ENCODE measurements around the gene AACS. TPM values are rescaled to one million over a fixed set of nuclear protein-coding genes. Genes with fewer than 3 reads are reported as not detected.

The AACS gene, protein sequence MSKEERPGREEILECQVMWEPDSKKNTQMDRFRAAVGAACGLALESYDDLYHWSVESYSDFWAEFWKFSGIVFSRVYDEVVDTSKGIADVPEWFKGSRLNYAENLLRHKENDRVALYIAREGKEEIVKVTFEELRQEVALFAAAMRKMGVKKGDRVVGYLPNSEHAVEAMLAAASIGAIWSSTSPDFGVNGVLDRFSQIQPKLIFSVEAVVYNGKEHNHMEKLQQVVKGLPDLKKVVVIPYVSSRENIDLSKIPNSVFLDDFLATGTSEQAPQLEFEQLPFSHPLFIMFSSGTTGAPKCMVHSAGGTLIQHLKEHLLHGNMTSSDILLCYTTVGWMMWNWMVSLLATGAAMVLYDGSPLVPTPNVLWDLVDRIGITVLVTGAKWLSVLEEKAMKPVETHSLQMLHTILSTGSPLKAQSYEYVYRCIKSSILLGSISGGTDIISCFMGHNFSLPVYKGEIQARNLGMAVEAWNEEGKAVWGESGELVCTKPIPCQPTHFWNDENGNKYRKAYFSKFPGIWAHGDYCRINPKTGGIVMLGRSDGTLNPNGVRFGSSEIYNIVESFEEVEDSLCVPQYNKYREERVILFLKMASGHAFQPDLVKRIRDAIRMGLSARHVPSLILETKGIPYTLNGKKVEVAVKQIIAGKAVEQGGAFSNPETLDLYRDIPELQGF
- 16.2 to 19.1 TPM (median 17.9 TPM) in 5 replicates for total RNA-seq (2022; extraction: Qiagen RNA extraction; ENCODE audit: low read depth)

DNA sequence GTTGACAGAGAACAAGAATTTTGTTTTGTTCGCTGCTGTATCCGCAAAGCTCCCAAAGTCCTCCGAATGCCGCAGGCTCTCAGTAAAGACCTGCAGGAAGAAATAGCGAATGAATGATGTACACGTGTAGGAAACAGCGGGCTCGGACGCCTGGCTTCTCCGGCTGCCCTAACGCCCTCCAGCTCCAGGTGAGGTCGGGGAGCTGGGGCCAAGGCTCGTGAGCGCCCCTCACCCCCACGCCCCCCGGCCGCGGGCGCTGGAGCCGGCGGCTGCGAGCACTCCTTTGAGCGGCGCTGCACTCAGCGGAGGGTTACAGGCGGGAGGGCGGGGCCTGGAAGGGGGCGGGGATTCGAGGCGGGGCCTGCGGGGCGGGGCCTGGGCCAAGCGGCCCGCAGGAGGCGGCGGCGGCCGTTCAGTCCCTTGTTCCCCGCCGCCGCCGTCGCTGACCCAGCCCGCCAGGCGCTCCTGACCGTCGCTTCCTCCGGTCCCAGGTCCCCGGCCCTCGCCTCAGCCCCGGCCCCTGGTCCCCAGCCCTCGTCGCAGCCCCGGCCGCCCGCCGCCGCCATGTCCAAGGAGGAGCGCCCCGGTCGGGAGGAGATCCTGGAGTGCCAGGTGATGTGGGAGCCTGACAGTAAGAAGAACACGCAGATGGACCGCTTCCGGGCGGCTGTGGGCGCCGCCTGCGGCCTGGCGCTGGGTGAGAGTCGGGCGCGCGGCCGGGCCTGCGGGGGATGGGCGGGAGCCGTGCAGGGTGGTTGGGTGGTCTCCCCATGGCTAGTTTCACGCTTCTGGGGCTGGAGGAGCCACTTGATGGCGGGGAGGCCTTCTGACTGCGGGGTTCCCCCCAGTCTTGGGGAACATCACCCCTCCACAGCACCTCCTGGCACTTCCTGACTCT lies at the start of gene AACS:
AACS (plus strand) TSS at position 415 of the 898 bp plus-strand sequence; CDS start at position 565, 150 bp downstream.

DNA sequence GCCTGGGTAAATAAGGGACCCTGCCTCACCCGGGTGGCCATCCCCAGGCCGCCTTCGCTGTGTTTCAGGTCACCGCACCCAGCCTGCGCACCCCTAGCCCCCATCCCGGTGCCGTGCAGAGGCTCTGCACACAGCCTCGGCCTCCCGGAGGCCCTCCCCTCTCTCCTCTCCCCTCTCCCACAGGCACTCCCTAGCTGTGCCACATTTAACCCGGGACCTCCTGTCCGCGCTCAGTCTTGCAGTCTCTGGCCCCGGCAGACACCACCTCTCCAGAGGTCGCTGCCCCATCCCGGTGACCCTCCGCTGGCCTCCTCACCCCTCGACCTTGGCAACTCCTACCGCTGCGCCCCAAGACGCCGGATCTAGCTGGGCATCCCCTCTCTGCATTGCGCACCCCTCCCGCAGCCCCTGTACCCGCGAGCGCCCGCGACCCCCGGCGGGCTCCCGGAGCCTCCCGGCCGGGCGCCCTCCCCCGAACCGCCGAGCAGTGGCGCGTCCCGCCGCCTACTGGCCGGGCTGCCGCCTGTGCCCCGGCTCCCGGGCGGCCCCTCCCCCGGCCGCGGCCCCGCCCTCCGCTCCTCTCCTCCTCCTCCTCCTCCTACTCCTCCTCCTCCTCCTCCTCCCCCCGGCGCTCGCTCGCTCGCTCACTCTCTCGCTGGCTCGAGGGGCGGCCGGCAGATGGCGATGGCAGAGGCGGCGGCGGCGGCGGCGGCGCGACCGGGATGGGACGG lies 120.7 kb downstream of the AACS start, which contains the start of gene TMEM132B:
TMEM132B (plus strand) TSS at position 647 of the 731 bp plus-strand sequence.

Other genes with a start within 250 kb of the AACS start
- 112 to 161 TPM (median 149 TPM) in 5 replicates for gene SCARB1, start 201.6 kb upstream of the AACS start, total RNA-seq (2022; extraction: Qiagen RNA extraction; ENCODE audit: low read depth)
- 1,077 to 1,622 TPM (median 1,244 TPM) in 5 replicates for gene UBC, start 150.8 kb upstream of the AACS start, total RNA-seq (2022; extraction: Qiagen RNA extraction; ENCODE audit: low read depth)
- gene DHX37, start 76.3 kb upstream of the AACS start, total RNA-seq (2022; extraction: Qiagen RNA extraction; ENCODE audit: low read depth): 35.9 to 47.8 TPM (median 44.1 TPM) in 5 replicates
- 18.4 to 21.7 TPM (median 19.9 TPM) in 5 replicates for gene BRI3BP, start 71.8 kb upstream of the AACS start, total RNA-seq (2022; extraction: Qiagen RNA extraction; ENCODE audit: low read depth)
- 0.05 to 0.14 TPM (median 0.12 TPM) in 4 of 5 replicates, not detected in the other for gene TMEM132B, start 121.0 kb downstream of the AACS start, total RNA-seq (2022; extraction: Qiagen RNA extraction; ENCODE audit: low read depth)